ENCODE measurements around the gene FAM3B.
"Not testable (repeated sequence)": the region's sequence is repeated elsewhere in the genome, so short reads cannot be mapped to it uniquely, and the experiment has no call there.

FAM3B gene

DNA sequence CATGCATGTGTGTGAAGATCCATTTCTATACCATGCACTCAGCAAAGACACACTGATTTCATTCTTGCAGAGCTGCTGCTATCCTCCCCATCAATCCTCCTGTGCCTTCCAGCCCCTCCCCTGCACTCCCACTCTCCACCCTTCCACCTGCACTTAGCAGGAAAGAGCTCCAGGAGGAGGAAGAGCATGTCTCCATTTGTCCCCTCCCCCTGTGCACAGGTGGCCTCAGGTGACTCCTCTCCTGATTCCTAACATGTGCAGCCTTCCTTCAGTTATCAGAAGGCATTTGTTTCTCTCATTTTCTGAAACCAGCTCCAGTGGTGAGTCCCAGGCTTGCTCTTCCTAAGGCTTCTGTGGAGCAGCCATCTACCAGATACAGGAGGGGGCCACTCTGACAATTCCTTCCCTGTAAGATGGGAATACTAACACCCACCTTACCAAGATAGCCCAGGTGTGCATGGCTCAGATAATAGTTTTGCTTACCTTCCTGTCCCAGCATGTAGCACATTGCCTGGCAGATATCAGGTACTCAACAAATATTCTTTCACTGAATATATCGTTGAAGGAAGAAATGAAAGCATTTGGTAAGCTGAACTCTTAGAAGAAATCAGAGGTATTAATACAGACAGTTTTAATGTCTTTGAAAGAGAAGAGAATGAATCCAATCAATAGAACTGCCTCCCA is 21.9 kb upstream of the FAM3B start:
- no peak overlapping the region for H3K9ac ChIP-seq (ENCODE audit: low read length)

DNA sequence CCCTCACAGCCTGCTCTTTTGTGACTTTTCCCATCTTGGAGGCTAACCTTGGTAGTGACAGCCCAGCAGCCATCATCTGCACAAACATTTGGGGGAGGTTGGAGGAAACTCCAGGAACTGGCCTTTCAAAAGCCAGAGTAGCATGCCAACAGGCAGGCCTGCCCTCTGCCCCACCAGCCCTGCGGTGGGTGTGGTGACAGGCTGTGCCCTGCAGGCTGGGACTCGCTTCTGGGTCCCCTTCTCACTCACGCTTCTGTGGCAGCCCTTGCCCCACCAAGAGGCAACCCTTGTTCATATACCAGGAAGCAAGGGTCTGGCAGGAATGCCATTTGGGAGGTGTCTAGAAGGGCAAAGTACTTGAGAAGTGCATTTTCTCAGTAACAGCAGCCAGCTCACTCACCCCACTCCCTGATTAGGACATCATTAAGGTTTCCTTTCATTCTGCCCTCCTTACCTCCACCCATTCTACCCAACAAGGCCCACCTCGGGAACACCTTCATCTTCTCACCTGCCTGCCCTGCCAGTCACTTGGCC is 20.8 kb upstream of the FAM3B start:
- Histone ChIP-seq H3K4me1 (ENCODE audit: insufficient read depth, low read length) (no peaks in the 10 kb centered on the region), H3K4me3 (ENCODE audit: low read depth in 1 of 2, low read length in 2 of 2) (no peak overlapping the region), H3K9me3 (ENCODE audit: low read length) (no peaks in the 10 kb centered on the region), H3K27ac (ENCODE audit: low read depth, low read length) (no peak overlapping the region), H3K36me3 (ENCODE audit: insufficient read depth, low read length) (no peaks in the 10 kb centered on the region), H3K27me3 (ENCODE audit: control insufficient read depth in 1 of 2, insufficient read depth in 2 of 2, low read length in 2 of 2) (peaks cover 7 to 13% of the 10 kb centered on the region in 2 donors), H3K9ac (ENCODE audit: low read length) (no peak overlapping the region)

More for the DNA sequence above, 21.9 kb upstream of the FAM3B start:
- Histone ChIP-seq H3K4me1 (ENCODE audit: insufficient read depth, low read length) (no peaks in the 10 kb centered on the region), H3K4me3 (ENCODE audit: low read depth in 1 of 2, low read length in 2 of 2) (no peak overlapping the region), H3K27me3 (ENCODE audit: control insufficient read depth in 1 of 2, insufficient read depth in 2 of 2, low read length in 2 of 2) (peaks cover 7 to 13% of the 10 kb centered on the region in 2 donors), H3K27ac (ENCODE audit: low read depth, low read length) (no peak overlapping the region), H3K9me3 (ENCODE audit: low read length) (no peaks in the 10 kb centered on the region), H3K36me3 (ENCODE audit: insufficient read depth, low read length) (no peaks in the 10 kb centered on the region)

DNA sequence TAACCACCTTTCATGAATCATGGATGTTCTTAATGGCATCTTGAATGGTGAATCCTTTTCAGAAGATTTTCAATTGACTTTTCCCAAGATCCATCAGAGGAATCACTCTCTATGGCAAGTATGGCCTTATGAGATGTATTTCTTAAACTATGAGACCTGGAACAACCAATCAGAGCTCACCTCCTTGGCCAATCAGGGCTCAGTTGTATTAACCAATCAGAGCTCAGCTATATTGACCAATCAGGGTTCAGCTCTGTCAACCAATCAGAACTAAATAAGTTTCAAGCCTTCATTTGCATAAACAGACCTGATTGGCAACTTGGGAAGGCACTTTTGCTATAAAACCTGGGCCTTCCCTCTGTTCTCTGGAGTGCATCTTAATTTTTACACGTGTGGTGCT is 13.6 kb upstream of the FAM3B start:
- H3K27me3 ChIP-seq (ENCODE audit: control insufficient read depth in 1 of 2, insufficient read depth in 2 of 2, low read length in 2 of 2) = no peaks in the 10 kb centered on the region
- H3K4me3 ChIP-seq (ENCODE audit: low read depth in 1 of 2, low read length in 2 of 2) = no peak overlapping the region
- H3K27ac ChIP-seq (ENCODE audit: low read depth, low read length) = no peak overlapping the region

DNA sequence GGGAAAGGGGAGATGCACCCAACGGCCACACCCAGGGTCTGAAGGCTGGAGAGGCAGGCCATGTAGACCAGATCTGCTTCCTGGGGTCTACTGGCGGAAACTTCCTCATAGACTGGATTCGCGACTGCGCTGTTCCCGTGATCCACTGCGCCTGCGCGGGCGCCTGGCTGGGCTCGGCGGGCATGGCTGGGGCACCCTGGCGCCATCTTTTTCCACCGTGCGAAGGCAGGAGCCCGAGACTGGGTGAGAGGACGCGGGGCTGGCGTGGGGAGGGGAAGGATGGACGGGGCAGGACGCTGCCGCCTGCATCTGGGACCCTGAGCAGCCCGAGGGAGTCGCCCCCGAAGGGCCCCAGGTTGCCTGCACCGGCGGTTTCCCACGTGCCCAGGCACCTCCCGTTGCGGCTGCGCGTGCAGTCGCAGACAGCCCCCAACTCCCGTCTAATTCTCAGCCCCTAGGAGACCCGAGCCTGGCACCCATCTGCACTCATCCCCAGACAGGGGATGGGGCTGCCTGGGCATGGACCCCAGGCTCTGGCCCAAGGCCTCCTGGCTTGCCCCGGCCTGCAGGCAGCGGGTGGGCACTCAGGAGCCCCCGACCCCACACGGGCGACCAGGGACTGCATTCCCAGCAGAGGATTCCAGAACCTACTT is 12.4 kb upstream of the FAM3B start:
- H3K4me1 ChIP-seq (ENCODE audit: insufficient read depth, low read length) = no peaks in the 10 kb centered on the region
- H3K4me3 ChIP-seq (ENCODE audit: low read depth in 1 of 2, low read length in 2 of 2) = no peak overlapping the region
- no peaks in the 10 kb centered on the region for H3K36me3 ChIP-seq (ENCODE audit: insufficient read depth, low read length)
- no peaks in the 10 kb centered on the region for H3K27me3 ChIP-seq (ENCODE audit: control insufficient read depth in 1 of 2, insufficient read depth in 2 of 2, low read length in 2 of 2)
- H3K27ac ChIP-seq (ENCODE audit: low read depth, low read length) = no peak overlapping the region
- H3K9ac ChIP-seq (ENCODE audit: low read length) = no peak overlapping the region
- H3K9me3 ChIP-seq (ENCODE audit: low read length) = no peaks in the 10 kb centered on the region

More for the DNA sequence above, 13.6 kb upstream of the FAM3B start:
- no peaks in the 10 kb centered on the region for H3K4me1 ChIP-seq (ENCODE audit: insufficient read depth, low read length)
- no peaks in the 10 kb centered on the region for H3K36me3 ChIP-seq (ENCODE audit: insufficient read depth, low read length)
- H3K9me3 ChIP-seq (ENCODE audit: low read length) = no peaks in the 10 kb centered on the region
- H3K9ac ChIP-seq (ENCODE audit: low read length) = no peak overlapping the region

DNA sequence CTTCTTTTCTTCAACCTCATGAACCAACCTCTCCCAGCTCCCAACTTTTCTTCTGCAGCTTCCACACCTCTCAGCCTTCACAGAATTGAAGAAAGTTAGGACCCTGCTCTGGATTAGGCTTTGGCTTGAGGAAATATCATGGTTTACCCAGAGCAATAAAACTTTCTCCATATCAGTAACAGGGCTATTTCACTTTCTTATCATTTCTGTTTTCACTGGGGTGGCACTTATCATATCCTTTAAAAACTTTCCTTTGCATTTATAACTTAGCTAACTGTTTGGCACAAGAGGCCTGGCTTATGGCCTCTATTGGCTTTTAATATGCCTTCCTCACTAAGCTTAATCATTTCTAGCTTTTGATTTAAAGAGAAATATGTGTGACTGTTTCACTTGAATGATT is 9.4 kb upstream of the FAM3B start:
- Histone ChIP-seq H3K27ac (ENCODE audit: low read depth, low read length) (no peak overlapping the region), H3K9ac (ENCODE audit: low read length) (no peak overlapping the region), H3K4me3 (ENCODE audit: low read depth in 1 of 2, low read length in 2 of 2) (no peak overlapping the region), H3K27me3 (ENCODE audit: control insufficient read depth in 1 of 2, insufficient read depth in 2 of 2, low read length in 2 of 2) (peaks cover 0 to 5% of the 10 kb centered on the region in 2 donors), H3K36me3 (ENCODE audit: insufficient read depth, low read length) (no peaks in the 10 kb centered on the region), H3K4me1 (ENCODE audit: insufficient read depth, low read length) (no peaks in the 10 kb centered on the region), H3K9me3 (ENCODE audit: low read length) (no peaks in the 10 kb centered on the region)

DNA sequence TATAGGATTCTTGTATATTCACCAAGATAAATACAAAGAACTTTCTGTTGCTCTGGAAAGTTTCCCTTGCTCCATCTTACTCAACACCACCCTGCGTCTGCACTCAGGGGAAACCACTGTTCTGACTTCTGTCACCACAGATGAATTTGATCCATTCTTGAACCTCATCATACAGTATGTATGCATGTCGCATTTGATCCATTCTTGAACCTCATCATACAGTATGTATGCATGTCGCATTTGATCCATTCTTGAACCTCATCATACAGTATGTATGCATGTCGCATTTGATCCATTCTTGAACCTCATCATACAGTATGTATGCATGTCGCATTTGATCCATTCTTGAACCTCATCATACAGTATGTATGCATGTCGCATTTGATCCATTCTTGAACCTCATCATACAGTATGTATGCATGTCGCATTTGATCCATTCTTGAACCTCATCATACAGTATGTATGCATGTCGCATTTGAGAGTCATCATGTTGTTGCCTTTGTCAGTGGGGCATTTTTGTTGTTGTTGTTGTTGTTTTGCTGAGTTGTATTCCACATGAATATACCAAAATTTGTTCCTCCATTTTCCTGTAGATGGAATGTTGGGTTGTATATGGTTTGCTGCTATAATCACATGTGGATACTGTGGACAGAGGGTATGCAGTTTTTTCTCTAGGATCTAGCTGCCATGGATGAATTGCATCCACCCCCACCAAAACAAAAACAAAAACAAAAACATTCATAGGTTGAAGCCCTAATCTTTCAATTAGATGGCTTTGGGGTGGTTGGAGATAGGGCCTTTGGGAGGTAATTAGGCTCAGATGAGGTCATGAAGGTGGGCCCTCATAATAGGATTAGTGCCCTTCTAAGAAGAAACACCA is 3.1 kb upstream of the FAM3B start:
- not testable (repeated sequence) for H3K27ac ChIP-seq (ENCODE audit: low read depth, low read length)

DNA sequence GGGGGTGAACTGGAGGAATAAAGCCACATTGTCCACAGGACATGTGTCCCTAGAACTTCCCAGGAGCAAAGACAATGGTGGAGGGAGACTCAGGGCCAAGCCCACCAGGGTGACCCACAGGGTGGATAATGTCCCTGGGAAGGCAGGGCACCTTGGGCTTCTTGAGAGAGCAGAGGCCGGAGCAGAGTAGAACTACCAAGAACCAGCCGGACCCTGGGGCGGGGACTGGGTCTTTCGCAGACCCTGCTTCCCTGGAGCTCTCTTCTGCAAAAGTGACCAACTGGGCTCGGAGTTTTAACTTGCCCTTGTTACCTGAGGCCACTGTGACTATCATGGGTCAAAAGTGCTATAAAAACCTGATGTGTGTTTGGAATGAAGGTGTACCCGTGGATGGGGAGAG is 875 bp upstream of the FAM3B start:
- H3K27ac ChIP-seq (ENCODE audit: low read depth, low read length) = no peak overlapping the region
- no peak overlapping the region for H3K9ac ChIP-seq (ENCODE audit: low read length)
- no peak overlapping the region for H3K4me3 ChIP-seq (ENCODE audit: low read depth in 1 of 2, low read length in 2 of 2)
- H3K9me3 ChIP-seq (ENCODE audit: low read length) = no peaks in the 10 kb centered on the region
- H3K27me3 ChIP-seq (ENCODE audit: control insufficient read depth in 1 of 2, insufficient read depth in 2 of 2, low read length in 2 of 2) = peaks cover 0 to 26% of the 10 kb centered on the region in 2 donors
- no peaks in the 10 kb centered on the region for H3K36me3 ChIP-seq (ENCODE audit: insufficient read depth, low read length)
- H3K4me1 ChIP-seq (ENCODE audit: insufficient read depth, low read length) = no peaks in the 10 kb centered on the region

More for the DNA sequence above, 3.1 kb upstream of the FAM3B start:
- not testable (repeated sequence) for H3K4me3 ChIP-seq (ENCODE audit: low read depth in 1 of 2, low read length in 2 of 2); H3K36me3 ChIP-seq (ENCODE audit: insufficient read depth, low read length); H3K9me3 ChIP-seq (ENCODE audit: low read length); H3K4me1 ChIP-seq (ENCODE audit: insufficient read depth, low read length); H3K9ac ChIP-seq (ENCODE audit: low read length)
- peaks cover 0 to 31% of the 10 kb centered on the region in 2 donors for H3K27me3 ChIP-seq (ENCODE audit: control insufficient read depth in 1 of 2, insufficient read depth in 2 of 2, low read length in 2 of 2)

DNA sequence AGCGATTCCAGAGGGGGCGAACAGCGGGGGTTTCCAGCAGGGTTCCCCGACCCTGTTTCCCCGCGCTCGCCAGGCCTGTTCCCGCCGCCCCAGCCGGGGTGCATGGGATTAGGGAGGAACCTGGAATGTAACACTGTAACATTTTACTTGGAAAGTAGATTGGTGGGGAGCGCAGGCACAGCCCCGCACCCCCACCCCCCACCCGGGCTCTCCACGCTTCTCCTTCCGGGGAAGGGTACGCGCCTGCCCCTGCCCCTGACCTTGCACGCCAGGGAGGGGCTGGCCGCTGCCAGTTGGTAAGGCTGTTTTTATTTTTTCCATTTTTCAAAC is 427 bp downstream of the FAM3B start:
- Histone ChIP-seq H3K4me1 (ENCODE audit: insufficient read depth, low read length) (no peaks in the 10 kb centered on the region), H3K27ac (ENCODE audit: low read depth, low read length) (no peak overlapping the region), H3K9ac (ENCODE audit: low read length) (no peak overlapping the region), H3K9me3 (ENCODE audit: low read length) (no peaks in the 10 kb centered on the region), H3K36me3 (ENCODE audit: insufficient read depth, low read length) (no peaks in the 10 kb centered on the region), H3K27me3 (ENCODE audit: control insufficient read depth in 1 of 2, insufficient read depth in 2 of 2, low read length in 2 of 2) (peaks cover 0 to 26% of the 10 kb centered on the region in 2 donors), H3K4me3 (ENCODE audit: low read depth in 1 of 2, low read length in 2 of 2) (no peak overlapping the region)

DNA sequence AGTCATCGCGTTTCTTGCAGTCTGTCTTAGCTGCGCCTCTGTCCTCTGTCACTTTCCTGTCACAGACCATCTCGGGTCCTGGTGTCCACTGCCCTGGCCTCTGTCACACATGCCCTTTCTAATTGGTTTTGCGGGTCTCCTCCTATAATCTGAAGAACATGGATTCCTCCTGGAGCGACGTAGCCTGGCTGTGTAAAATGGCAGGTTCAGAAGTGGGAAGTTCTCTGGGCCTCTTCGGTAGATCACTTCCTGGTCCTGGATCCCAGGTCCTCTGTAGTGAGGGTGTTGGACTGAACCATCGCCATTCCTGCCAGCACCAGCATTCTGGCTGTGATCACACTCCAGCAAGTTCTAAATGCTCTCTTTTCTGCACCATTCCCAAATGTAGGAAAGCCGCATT is 857 bp downstream of the FAM3B start:
- Histone ChIP-seq H3K36me3 (ENCODE audit: insufficient read depth, low read length) (no peaks in the 10 kb centered on the region), H3K4me1 (ENCODE audit: insufficient read depth, low read length) (no peaks in the 10 kb centered on the region), H3K9me3 (ENCODE audit: low read length) (no peaks in the 10 kb centered on the region), H3K9ac (ENCODE audit: low read length) (no peak overlapping the region), H3K4me3 (ENCODE audit: low read depth in 1 of 2, low read length in 2 of 2) (no peak overlapping the region), H3K27me3 (ENCODE audit: control insufficient read depth in 1 of 2, insufficient read depth in 2 of 2, low read length in 2 of 2) (peaks cover 0 to 26% of the 10 kb centered on the region in 2 donors), H3K27ac (ENCODE audit: low read depth, low read length) (no peak overlapping the region)

DNA sequence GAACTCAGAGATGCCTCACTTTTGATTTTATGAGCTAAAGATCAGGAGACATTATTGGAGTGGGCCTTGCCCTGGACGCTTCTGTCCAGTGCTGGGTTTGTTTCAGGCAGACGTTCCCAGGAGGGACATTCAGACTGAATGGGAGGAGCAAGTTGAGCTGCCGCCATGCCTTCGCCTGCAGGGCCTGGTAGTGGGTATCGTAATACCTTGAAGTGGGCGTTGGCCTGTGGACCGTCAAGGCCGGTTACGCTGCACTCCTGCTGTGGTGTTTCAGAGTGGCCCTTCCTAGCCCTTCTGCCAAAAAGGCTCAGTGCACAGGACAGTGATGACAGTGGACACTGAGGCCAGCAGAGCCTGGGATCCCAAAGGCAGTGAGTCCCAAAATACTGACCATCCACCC is 1.6 kb downstream of the FAM3B start:
- Histone ChIP-seq H3K9me3 (ENCODE audit: low read length) (no peaks in the 10 kb centered on the region), H3K27me3 (ENCODE audit: control insufficient read depth in 1 of 2, insufficient read depth in 2 of 2, low read length in 2 of 2) (peaks cover 0 to 26% of the 10 kb centered on the region in 2 donors), H3K4me3 (ENCODE audit: low read depth in 1 of 2, low read length in 2 of 2) (no peak overlapping the region), H3K4me1 (ENCODE audit: insufficient read depth, low read length) (no peaks in the 10 kb centered on the region), H3K9ac (ENCODE audit: low read length) (no peak overlapping the region), H3K36me3 (ENCODE audit: insufficient read depth, low read length) (no peaks in the 10 kb centered on the region), H3K27ac (ENCODE audit: low read depth, low read length) (no peak overlapping the region)

DNA sequence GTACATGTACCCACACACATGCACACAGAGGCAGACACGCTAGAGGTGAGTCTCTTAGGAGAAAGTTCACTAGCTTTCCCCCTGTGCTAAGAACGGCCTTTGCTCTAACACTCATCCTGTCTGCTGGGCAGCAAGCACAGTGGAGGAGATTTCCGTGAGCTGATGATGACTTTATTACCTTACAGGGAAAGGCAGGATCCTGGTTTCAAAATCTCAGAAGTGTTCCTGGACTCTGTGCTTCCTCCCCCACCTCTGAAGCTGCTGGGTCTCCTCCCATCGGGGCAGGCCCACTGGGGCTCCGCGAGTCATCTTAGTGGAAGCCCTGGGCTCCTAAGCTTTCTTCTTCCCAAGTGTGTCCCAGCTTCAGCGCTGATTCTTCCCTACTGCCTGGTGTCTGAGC is 2.7 kb downstream of the FAM3B start:
- no peak overlapping the region for H3K27ac ChIP-seq (ENCODE audit: low read depth, low read length)
- H3K36me3 ChIP-seq (ENCODE audit: insufficient read depth, low read length) = no peaks in the 10 kb centered on the region
- no peak overlapping the region for H3K9ac ChIP-seq (ENCODE audit: low read length)
- H3K4me1 ChIP-seq (ENCODE audit: insufficient read depth, low read length) = no peaks in the 10 kb centered on the region
- H3K4me3 ChIP-seq (ENCODE audit: low read depth in 1 of 2, low read length in 2 of 2) = no peak overlapping the region
- no peaks in the 10 kb centered on the region for H3K9me3 ChIP-seq (ENCODE audit: low read length)
- peaks cover 0 to 26% of the 10 kb centered on the region in 2 donors for H3K27me3 ChIP-seq (ENCODE audit: control insufficient read depth in 1 of 2, insufficient read depth in 2 of 2, low read length in 2 of 2)
